H9 (cell line): ENCODE results near the gene ZNF750. TPM values are rescaled to one million over a fixed set of nuclear protein-coding genes. Genes with fewer than 3 reads are reported as not detected.

ENCODE experiments used
- DNase-seq: peaks from one replicate; pipeline ENCODE4 v3.0.0-alpha.2; 2017
- H2AFZ ChIP-seq: one replicate; pipeline ENCODE4 v1.6.1; 2013; ENCODE audit warnings: mild to moderate bottlenecking, low read length, control low read depth, moderate library complexity
- H2AK5ac ChIP-seq: 2 replicates; pipeline ENCODE4 v1.6.1; 2013; ENCODE audit warnings: low read length, control low read depth, mixed read lengths; ENCODE audit not compliant: insufficient read length
- H2BK120ac ChIP-seq: one replicate; pipeline ENCODE4 v1.6.1; 2013; ENCODE audit warnings: low read depth, mild to moderate bottlenecking, low read length, control low read depth, inconsistent platforms; ENCODE audit not compliant: poor library complexity, severe bottlenecking
- H2BK12ac ChIP-seq: 2 replicates; pipeline ENCODE4 v1.6.1; 2013; ENCODE audit warnings: low read length, control low read depth, mixed read lengths, low read depth; ENCODE audit not compliant: insufficient read length
- H2BK15ac ChIP-seq: 2 replicates; pipeline ENCODE4 v1.6.1; 2013; ENCODE audit warnings: low read depth, low read length, control low read depth
- H2BK20ac ChIP-seq: one replicate; pipeline ENCODE4 v1.6.1; 2013; ENCODE audit warnings: low read depth, mild to moderate bottlenecking, low read length, control low read depth, inconsistent platforms; ENCODE audit not compliant: poor library complexity, severe bottlenecking
- H2BK5ac ChIP-seq: 2 replicates; pipeline ENCODE4 v1.6.1; 2013; ENCODE audit warnings: low read length, control low read depth, mixed read lengths; ENCODE audit not compliant: insufficient read length
- H3K14ac ChIP-seq: 2 replicates; pipeline ENCODE4 v1.6.1; 2013; ENCODE audit warnings: low read length, control low read depth; ENCODE audit not compliant: insufficient read depth
- H3K18ac ChIP-seq: 2 replicates; pipeline ENCODE4 v1.6.1; 2013; ENCODE audit warnings: low read depth, mild to moderate bottlenecking, mixed read lengths, low read length, control low read depth; ENCODE audit not compliant: insufficient read length
- H3K23ac ChIP-seq: 2 replicates; pipeline ENCODE4 v1.6.1; 2013; ENCODE audit warnings: low read length, control low read depth, mixed read lengths, low read depth; ENCODE audit not compliant: insufficient read length
- H3K23me2 ChIP-seq: 2 replicates; pipeline ENCODE4 v1.6.1; 2013; ENCODE audit warnings: low read depth, mild to moderate bottlenecking, mixed read lengths, low read length, control low read depth; ENCODE audit not compliant: insufficient read length, poor library complexity, severe bottlenecking
- H3K27ac ChIP-seq: 2 replicates; pipeline ENCODE4 v1.5.1; 2013; ENCODE audit warnings: low read length, control low read depth, mixed read lengths, low read depth; ENCODE audit not compliant: insufficient read length
- H3K27me3 ChIP-seq: 2 replicates; pipeline ENCODE4 v1.6.1; 2013; ENCODE audit warnings: low read length, control low read depth, inconsistent platforms; ENCODE audit not compliant: insufficient read depth
- H3K4ac ChIP-seq: 2 replicates; pipeline ENCODE4 v1.6.1; 2013; ENCODE audit warnings: low read depth, mild to moderate bottlenecking, control low read depth, inconsistent platforms, low read length, moderate library complexity
- H3K4me1 ChIP-seq: 2 replicates; pipeline ENCODE4 v1.6.1; 2013; ENCODE audit warnings: low read length, control low read depth, inconsistent platforms; ENCODE audit not compliant: insufficient read depth
- H3K4me2 ChIP-seq: 2 replicates; pipeline ENCODE4 v1.6.1; 2013; ENCODE audit warnings: low read length, control low read depth, mixed read lengths; ENCODE audit not compliant: insufficient read length, insufficient read depth
- H3K56ac ChIP-seq: 2 replicates; pipeline ENCODE4 v1.6.1; 2013; ENCODE audit warnings: low read depth, mild to moderate bottlenecking, mixed read lengths, low read length, control low read depth; ENCODE audit not compliant: insufficient read length
- H3K79me1 ChIP-seq: 2 replicates; pipeline ENCODE4 v1.6.1; 2013; ENCODE audit warnings: low read depth, mild to moderate bottlenecking, moderate library complexity, low read length, control low read depth, inconsistent platforms; ENCODE audit not compliant: insufficient read depth, poor library complexity, severe bottlenecking
- H3K79me2 ChIP-seq: 2 replicates; pipeline ENCODE4 v1.6.1; 2013; ENCODE audit warnings: low read length, control low read depth, inconsistent platforms; ENCODE audit not compliant: insufficient read depth
- H3K9ac ChIP-seq: 2 replicates; pipeline ENCODE4 v1.6.1; 2013; ENCODE audit warnings: low read length, control low read depth, mixed read lengths; ENCODE audit not compliant: insufficient read length; ENCODE audit errors: extremely low read depth
- H3K9me3 ChIP-seq: one replicate; pipeline ENCODE4 v1.6.1; 2013; ENCODE audit warnings: low read depth, low read length, inconsistent platforms; ENCODE audit not compliant: control insufficient read depth
- H3T11ph ChIP-seq: one replicate; pipeline ENCODE4 v1.6.1; 2013; ENCODE audit warnings: mild to moderate bottlenecking, low read length, control low read depth, inconsistent platforms
- H4K20me1 ChIP-seq: one replicate; pipeline ENCODE4 v1.6.1; 2013; ENCODE audit not compliant: control insufficient read depth, insufficient read length, insufficient read depth
- H4K5ac ChIP-seq: 2 replicates; pipeline ENCODE4 v1.6.1; 2013; ENCODE audit warnings: low read depth, mild to moderate bottlenecking, mixed read lengths, low read length, control low read depth; ENCODE audit not compliant: insufficient read length
- H4K8ac ChIP-seq: replicated peaks from 2 replicates; pipeline ENCODE4 v1.6.1; 2013; ENCODE audit warnings: low read length, control low read depth, mixed read lengths, low read depth; ENCODE audit not compliant: insufficient read length
- H4K91ac ChIP-seq: 2 replicates; pipeline ENCODE4 v1.6.1; 2013; ENCODE audit warnings: low read depth, mild to moderate bottlenecking, moderate library complexity, mixed read lengths, low read length, control low read depth; ENCODE audit not compliant: insufficient read length
- H3K27ac Mint-ChIP-seq, 3 experiments: 2 replicates in 2 of 3; 3 replicates in 1 of 3; pipeline ENCODE4 v1.8.0; 2020 to 2021; ENCODE audit warnings: mixed read lengths in 3 of 3, mild to moderate bottlenecking in 1 of 3, moderate library complexity in 1 of 3
- H3K27me3 Mint-ChIP-seq: 2 replicates; pipeline ENCODE4 v1.8.0; 2021; ENCODE audit warnings: low read depth, mild to moderate bottlenecking, moderate library complexity, mixed read lengths
- H3K36me3 Mint-ChIP-seq, 3 experiments: 2 replicates in 2 of 3; 3 replicates in 1 of 3; pipeline ENCODE4 v1.8.0; 2020 to 2021; ENCODE audit warnings: low read depth in 3 of 3, mixed read lengths in 3 of 3; ENCODE audit not compliant: insufficient read depth in 1 of 3
- H3K4me1 Mint-ChIP-seq, 2 experiments: 2 replicates each; pipeline ENCODE4 v1.8.0; 2020; ENCODE audit warnings: mixed read lengths in 2 of 2
- H3K4me3 Mint-ChIP-seq, 2 experiments: 2 replicates in 1 of 2; 3 replicates in 1 of 2; pipeline ENCODE4 v1.8.0; 2020 to 2021; ENCODE audit warnings: mild to moderate bottlenecking in 2 of 2, mixed read lengths in 2 of 2, moderate library complexity in 1 of 2
- H3K9me3 Mint-ChIP-seq, 2 experiments: 2 replicates in 1 of 2; 3 replicates in 1 of 2; pipeline ENCODE4 v1.8.0; 2020; ENCODE audit warnings: mild to moderate bottlenecking in 2 of 2, mixed read lengths in 2 of 2, moderate library complexity in 1 of 2
- CTCF ChIP-seq: fragments of 200-600 bp; sonication (generic); conservative IDR thresholded peaks from 3 replicates; pipeline ENCODE4 v1.8.0; 2021; ENCODE audit warnings: antibody characterized with exemption, mild to moderate bottlenecking
- WGBS: extraction: QIAGEN DNeasy Blood & Tissue Kit; methylation state at CpG from one replicate; pipeline ENCODE4 v1.1.7; 2013; ENCODE audit warnings: missing lambda C conversion rate, low lambda C conversion rate, mixed read lengths; ENCODE audit not compliant: insufficient read length; ENCODE audit errors: extremely low coverage; 5-methylcytosine and 5-hydroxymethylcytosine counted together
- total RNA-seq: library from RNA; stranded (reverse); gene quantifications from 2 replicates; pipeline ENCODE4 v1.2.1, GENCODE V29; 2021

The ZNF750 gene
- total RNA-seq, 1 experiment from 2014 or later: not detected

DNA sequence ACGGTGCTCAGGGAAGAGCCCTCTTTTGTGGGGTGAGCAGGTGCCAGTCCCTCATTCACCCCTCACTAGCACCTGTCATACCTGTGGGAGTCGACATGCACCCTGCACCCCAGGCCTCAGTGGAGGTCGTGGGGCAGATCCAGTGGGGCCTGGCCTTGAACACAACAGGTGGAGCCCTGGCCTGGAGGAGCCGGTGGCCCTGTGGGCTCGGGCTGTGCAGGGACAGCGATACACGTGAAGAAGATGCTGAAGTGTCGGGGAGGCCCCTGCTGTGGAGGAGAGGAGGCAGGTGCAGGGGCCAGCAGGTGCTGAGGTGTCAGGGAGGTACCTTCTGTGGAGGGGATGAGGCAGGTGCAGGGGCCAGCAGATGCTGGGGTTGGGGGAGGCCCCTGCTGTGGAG, 31.8 kb downstream of the ZNF750 start:
- no peak overlapping the region for H3K18ac ChIP-seq
- Mint-ChIP-seq H3K27ac (peak overlapping the region in 2 of 3 experiments; percentile 52 to 53; a peak in 2 of 7 replicates), H3K4me3 (no peak overlapping the region), H3K36me3 (peaks cover 11 to 59% (median 55%) of the 10 kb centered on the region in 3 experiments; a peak in 6 of 7 replicates), H3K4me1 (peaks cover 4 to 6% of the 10 kb centered on the region in 2 experiments; a peak in 3 of 4 replicates), H3K27me3 (no peaks in the 10 kb centered on the region), H3K9me3 (peaks cover 0 to under 1% of the 10 kb centered on the region in 2 experiments; a peak in 1 of 5 replicates)
- H3K79me1 ChIP-seq: no peaks in the 10 kb centered on the region
- no peak for TF ChIP-seq CTCF
- H4K91ac ChIP-seq: no peak overlapping the region
- no peak overlapping the region for H4K5ac ChIP-seq
- H4K20me1 ChIP-seq: no peaks in the 10 kb centered on the region
- H3K9ac ChIP-seq: no peak overlapping the region
- DNase-seq: no peak
- H2BK120ac ChIP-seq: no peak overlapping the region
- H2BK15ac ChIP-seq: no peak overlapping the region
- H2BK5ac ChIP-seq: no peak overlapping the region
- H3K79me2 ChIP-seq: 0 out of 2 replicates have a peak, but pooled peaks cover 1% of the 10 kb centered on the region
- WGBS: no CpG with 5 or more reads among the region's 8 CpGs
- H3K23me2 ChIP-seq: no peaks in the 10 kb centered on the region
- H3K56ac ChIP-seq: no peak overlapping the region
- no peaks in the 10 kb centered on the region for H3K9me3 ChIP-seq
- H2BK12ac ChIP-seq: no peak overlapping the region
- H3K4ac ChIP-seq: no peak overlapping the region
- H3K14ac ChIP-seq: no peak overlapping the region; the same call in 1 of the 2 replicates
- H2AK5ac ChIP-seq: no peak overlapping the region
- H3K23ac ChIP-seq: no peak overlapping the region
- no peak overlapping the region for H3K4me2 ChIP-seq
- no peak overlapping the region for H2BK20ac ChIP-seq
- H4K8ac ChIP-seq: no peak overlapping the region
- H3K4me1 ChIP-seq: no peaks in the 10 kb centered on the region
- H3K27me3 ChIP-seq: no peaks in the 10 kb centered on the region
- no peak overlapping the region for H3K27ac ChIP-seq
- no peak overlapping the region for H2AFZ ChIP-seq
- H3T11ph ChIP-seq: no peak overlapping the region
